ENCODE data around the gene TEKT2.

Gene TEKT2

GRCh38 chr1:36083635-36084496 is at the start of gene TEKT2:
Gene TEKT2 (plus strand): TSS chr1:36084094. CDS start chr1:36084922, 828 bp downstream.
- DNase-seq (ENCODE audit: low read depth) = no peak

GRCh38 chr1:36034692-36035091 is 49.2 kb upstream of the TEKT2 start:
- DNase-seq (ENCODE audit: low read depth) = no peak

GRCh38 chr1:36035154-36035553 is 48.7 kb upstream of the TEKT2 start:
- no peak for DNase-seq (ENCODE audit: low read depth)

- DNase-seq (ENCODE audit: low read depth) = no peak
Measured at GRCh38 chr1:36040238-36040637, 43.7 kb upstream of the TEKT2 start.

- DNase-seq (ENCODE audit: low read depth) = no peak
Measured at GRCh38 chr1:36051821-36052220, 32.1 kb upstream of the TEKT2 start.

GRCh38 chr1:36053978-36054377 is 29.9 kb upstream of the TEKT2 start:
- DNase-seq (ENCODE audit: low read depth) = no peak

GRCh38 chr1:36055706-36056105 is 28.2 kb upstream of the TEKT2 start:
- DNase-seq (ENCODE audit: low read depth) = no peak

- no peak for DNase-seq (ENCODE audit: low read depth)
Measured at GRCh38 chr1:36062315-36062714, 21.6 kb upstream of the TEKT2 start.

- no peak for DNase-seq (ENCODE audit: low read depth)
Measured at GRCh38 chr1:36067871-36068270, 16.0 kb upstream of the TEKT2 start.

GRCh38 chr1:36068866-36069265 is 15.0 kb upstream of the TEKT2 start:
- DNase-seq (ENCODE audit: low read depth) = no peak

GRCh38 chr1:36070349-36070748 is 13.5 kb upstream of the TEKT2 start:
- no peak for DNase-seq (ENCODE audit: low read depth)

- no peak for DNase-seq (ENCODE audit: low read depth)
Measured at GRCh38 chr1:36076979-36077573, 6.8 kb upstream of the TEKT2 start.

GRCh38 chr1:36080236-36080635 is 3.7 kb upstream of the TEKT2 start:
- DNase-seq (ENCODE audit: low read depth) = no peak

- DNase-seq (ENCODE audit: low read depth) = no peak
Measured at GRCh38 chr1:36080801-36081200, 3.1 kb upstream of the TEKT2 start.

- DNase-seq (ENCODE audit: low read depth) = no peak
Measured at GRCh38 chr1:36081926-36082485, 1.9 kb upstream of the TEKT2 start.

GRCh38 chr1:36083219-36083618 is 675 bp upstream of the TEKT2 start:
- no peak for DNase-seq (ENCODE audit: low read depth)

- DNase-seq (ENCODE audit: low read depth) = no peak
Measured at GRCh38 chr1:36084497-36085115, 712 bp downstream of the TEKT2 start.

GRCh38 chr1:36085126-36085525 is 1.2 kb downstream of the TEKT2 start:
- DNase-seq (ENCODE audit: low read depth) = no peak

- no peak for DNase-seq (ENCODE audit: low read depth)
Measured at GRCh38 chr1:36085686-36086526, 2.0 kb downstream of the TEKT2 start.

- no peak for DNase-seq (ENCODE audit: low read depth)
Measured at GRCh38 chr1:36086529-36087232, 2.8 kb downstream of the TEKT2 start.
